Measurements from ENCODE around the gene FXYD3.
"Not testable (repeated sequence)": the region's sequence is repeated elsewhere in the genome, so short reads cannot be mapped to it uniquely, and the experiment has no call there.

FXYD3 gene

GRCh38 chr19:35086455-35086854 lies 29.2 kb upstream of the FXYD3 start:
- DNase-seq (ENCODE audit: low read depth): no peak

DNA sequence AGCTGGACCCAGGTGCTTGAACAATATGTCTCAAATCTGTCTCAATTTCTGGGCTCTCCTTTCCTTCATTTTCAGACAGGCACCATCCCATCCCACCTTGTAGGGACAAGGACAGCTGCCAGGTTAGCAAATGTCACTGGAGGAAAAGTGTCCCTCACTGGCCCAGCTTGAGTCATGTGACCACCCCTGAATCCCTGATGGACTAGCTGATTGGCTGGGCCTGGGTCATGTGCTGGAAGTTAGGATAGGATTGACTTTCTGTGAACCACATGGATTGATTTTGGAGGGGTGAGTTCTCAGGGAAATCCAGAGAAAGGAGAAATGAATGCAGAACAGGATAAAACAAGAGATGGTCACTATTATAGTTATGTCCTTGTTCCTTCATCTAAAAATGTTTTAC lies 28.2 kb upstream of the FXYD3 start:
- DNase-seq (ENCODE audit: low read depth): no peak

- DNase-seq (ENCODE audit: low read depth): no peak
These were observed 27.3 kb upstream of the FXYD3 start for GRCh38 chr19:35088131-35088913.

- no peak for DNase-seq (ENCODE audit: low read depth)
These were observed 26.1 kb upstream of the FXYD3 start for GRCh38 chr19:35089554-35089953.

- DNase-seq (ENCODE audit: low read depth): no peak
These were observed 25.5 kb upstream of the FXYD3 start for GRCh38 chr19:35090160-35090505.

DNA sequence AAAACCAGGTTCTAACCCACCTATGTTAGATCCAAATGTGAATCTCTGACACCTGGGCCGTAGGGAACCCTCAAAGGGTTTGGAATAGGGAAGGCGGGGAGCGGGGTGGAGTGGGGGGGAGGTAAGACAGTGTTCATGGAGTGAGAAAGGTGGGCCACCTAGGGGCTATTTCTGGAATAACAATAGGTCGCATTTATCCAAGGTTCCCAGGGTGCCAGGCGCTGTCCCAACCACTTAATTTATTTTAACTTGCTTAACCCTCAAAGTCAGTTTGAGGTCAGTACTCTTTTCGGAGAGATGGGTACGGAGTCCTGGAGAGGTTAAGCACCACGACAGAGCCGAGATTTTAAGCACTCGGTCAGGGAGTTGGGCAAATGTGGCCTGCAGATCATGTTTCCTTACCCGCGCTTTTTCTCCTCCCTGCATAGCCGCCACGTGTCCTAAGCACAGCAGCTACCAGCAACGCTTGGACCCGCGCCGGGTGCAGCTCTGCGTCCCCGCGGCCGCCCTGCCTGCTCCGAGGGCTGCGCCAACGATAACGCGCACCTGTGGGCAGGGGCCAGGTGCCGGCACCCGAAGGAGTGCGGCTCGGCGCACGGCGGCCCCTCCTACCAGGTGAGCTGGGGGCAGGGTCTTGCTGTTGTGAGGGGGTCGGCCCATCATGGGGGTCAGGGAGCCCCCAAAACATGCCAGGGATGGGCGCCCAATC lies 25.0 kb upstream of the FXYD3 start:
- no peak for DNase-seq (ENCODE audit: low read depth)

- no peak for DNase-seq (ENCODE audit: low read depth)
These were observed 22.2 kb upstream of the FXYD3 start for GRCh38 chr19:35093430-35093829.

DNA sequence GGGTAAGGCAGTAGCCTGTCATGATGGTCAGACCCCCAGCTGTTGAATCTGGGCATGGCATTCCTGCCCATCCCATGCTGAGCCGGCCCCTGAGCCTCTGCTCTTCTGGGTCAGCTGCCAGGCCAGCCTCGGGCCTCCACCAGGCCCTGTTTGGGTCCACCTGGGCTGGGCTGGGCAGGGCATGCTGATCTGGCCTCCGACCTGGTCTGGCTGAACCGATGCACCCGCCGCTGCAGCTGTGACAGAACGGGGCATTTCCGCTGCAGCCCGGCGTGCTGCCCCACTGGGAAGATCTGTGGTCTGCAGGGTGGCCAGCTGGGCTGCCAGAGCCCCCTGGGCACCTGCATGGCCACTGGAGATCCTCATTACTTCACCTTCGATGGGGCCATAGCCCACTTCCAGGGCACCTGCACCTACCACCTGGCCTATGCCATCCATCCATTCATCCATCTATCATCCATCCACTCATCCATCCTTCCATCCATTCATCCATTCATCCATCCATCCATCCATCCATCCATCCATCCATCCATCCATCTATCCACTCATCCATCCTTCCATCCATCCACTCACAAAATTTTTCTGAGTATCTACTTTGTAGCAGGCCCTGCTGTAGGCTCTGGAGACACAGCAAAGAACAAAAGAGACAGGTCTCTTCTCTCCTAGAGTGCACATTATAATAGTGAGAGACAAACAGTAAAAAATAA lies 21.5 kb upstream of the FXYD3 start:
- DNase-seq (ENCODE audit: low read depth): no peak

DNA sequence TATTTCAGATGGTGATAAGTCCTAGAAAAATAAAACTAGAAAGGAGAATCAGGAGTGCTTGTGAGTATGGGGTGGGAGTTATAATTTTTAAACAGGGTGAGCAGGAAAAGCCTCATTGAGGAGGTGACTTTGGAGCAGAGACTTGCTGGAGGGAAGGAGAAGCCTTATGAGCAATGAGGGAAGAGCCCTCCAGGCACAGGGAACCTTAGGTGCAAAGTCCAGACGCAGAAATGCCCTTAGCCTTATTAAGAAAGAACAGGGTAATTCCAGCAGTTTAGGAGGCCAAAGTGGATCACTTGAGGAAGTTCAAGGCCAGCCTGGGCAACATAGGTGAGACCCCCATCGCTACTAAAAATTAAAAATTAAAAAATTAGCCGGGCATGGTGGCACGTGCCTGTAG lies 21.0 kb upstream of the FXYD3 start:
- DNase-seq (ENCODE audit: low read depth): no peak

DNA sequence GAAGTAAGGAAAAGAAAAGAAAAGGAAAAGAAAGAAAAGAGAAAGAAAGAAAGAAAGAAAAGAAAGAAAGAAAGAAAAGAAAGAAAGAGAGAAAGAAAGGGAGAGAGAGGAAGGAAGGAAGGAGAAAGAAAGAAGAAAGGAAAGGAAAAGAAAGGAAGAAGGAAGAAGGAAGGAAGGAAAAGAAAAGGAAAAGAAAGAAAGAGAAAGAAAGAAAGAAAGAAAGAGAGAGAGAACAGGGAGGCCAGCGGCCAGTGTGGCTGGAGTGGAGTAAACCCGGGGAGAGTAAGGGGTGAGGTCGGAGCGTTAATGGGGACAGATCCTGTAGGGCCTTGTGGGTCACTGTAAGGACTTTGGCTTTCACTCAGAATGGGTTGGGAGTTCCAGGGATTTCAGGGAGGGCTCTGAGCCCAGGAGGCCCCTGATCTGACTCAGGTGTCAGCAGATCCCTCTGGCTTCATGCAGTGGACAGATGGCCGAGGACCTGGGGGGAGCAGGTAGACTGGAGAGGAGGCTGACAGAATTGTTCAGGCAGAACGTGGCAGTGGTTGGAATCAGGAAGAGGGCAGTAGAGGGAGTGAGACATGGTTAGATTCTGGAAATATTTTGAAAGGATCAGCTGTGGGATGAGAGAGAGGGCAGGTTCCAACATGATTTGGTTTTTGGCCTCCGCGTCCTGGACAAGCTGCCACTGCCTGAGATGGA lies 19.8 kb upstream of the FXYD3 start:
- no peak for DNase-seq (ENCODE audit: low read depth)

DNA sequence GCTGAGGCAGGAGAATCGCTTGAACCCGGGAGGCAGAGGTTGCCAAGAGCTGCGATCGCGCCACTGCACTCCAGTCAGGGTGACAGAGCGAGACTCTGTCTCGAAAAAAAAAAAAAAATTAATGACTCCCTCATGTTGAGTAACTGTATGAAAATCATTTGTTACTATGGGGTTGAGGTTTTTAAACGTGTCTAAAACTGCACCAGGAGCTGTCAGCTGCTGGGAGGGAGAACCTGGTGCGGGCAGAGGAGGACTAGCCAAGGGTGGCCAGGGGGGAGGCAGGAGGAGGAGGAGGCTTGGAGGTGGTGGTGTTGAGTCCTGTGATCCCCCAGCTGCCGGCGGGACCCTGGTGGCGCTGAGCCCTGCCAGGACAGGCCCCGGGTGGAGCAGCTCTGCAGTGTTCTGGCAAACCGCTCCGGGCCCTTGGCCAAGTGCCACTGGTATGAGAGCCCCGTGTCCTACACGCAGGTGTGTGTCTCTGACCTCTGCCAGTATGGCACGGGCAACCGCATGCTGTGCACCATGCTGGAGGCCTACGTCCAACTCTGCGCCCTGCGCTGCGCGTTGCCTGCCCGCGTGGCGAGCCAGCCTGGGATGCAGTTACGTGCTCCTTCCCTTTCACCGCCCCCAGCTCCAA lies 17.1 kb upstream of the FXYD3 start:
- no peak for DNase-seq (ENCODE audit: low read depth)

GRCh38 chr19:35099155-35099896 lies 16.3 kb upstream of the FXYD3 start:
- no peak for DNase-seq (ENCODE audit: low read depth)

- DNase-seq (ENCODE audit: low read depth): no peak
These were observed 15.7 kb upstream of the FXYD3 start for GRCh38 chr19:35099897-35100275.

- no peak for DNase-seq (ENCODE audit: low read depth)
These were observed 14.8 kb upstream of the FXYD3 start for GRCh38 chr19:35100588-35101533.

- not testable (repeated sequence) for DNase-seq (ENCODE audit: low read depth)
These were observed 13.7 kb upstream of the FXYD3 start for GRCh38 chr19:35101949-35102348.

GRCh38 chr19:35103614-35104013 lies 12.0 kb upstream of the FXYD3 start:
- DNase-seq (ENCODE audit: low read depth): not testable (repeated sequence)

GRCh38 chr19:35104361-35104760 lies 11.3 kb upstream of the FXYD3 start:
- DNase-seq (ENCODE audit: low read depth): no peak

GRCh38 chr19:35105047-35105410 lies 10.6 kb upstream of the FXYD3 start:
- DNase-seq (ENCODE audit: low read depth): no peak

DNA sequence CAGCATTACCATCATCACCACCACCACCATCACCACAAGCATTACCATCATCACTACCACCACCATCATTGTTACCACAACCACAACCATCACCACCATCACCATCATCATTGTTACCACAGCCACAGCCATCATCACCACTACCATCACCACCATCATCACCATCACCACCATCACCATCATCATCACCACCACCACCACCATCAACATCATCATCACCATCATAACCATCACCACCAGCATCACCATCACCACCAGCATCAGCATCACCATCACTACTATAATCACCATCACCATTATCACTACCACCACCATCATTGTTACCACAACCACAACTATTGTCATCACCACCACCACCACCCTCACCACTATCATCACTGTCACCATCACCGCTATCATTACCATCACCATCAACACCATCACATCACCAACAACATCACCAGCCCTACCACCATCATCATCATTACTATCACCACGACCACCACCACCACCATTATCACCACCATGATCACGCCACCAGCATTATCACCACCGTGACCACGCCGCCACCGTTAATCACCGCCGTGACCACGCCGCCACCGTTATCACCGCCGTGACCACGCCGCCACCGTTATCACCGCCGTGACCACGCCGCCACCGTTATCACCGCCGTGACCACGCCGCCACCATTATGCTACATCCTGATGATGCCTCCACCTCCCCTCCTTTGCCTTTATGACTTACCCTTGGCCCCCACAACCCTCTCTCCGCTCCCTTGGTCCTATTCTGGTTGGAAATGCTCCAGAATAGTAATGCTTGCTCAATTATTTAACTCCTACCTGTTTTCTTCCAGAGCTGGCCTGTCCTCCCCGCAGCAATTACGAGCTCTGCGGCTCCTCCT lies 10.0 kb upstream of the FXYD3 start:
- DNase-seq (ENCODE audit: low read depth): no peak
